Astrocyte of the spinal cord (primary cell): ENCODE measurements around the gene LY6G5C.
A peak's percentile ranks its signal among the peaks of the same experiment; 100 is the strongest.

ENCODE experiments used
- DNase-seq: peaks from one replicate; pipeline ENCODE4 v3.0.0; 2011; ENCODE audit warnings: low read depth, low spot score
- H3K4me3 ChIP-seq: 2 replicates; pipeline ENCODE4 v1.5.1; 2011; ENCODE audit warnings: low read depth, mild to moderate bottlenecking, low read length, moderate library complexity
- in situ Hi-C: cut with HindIII; loops from 2 replicates; pipeline ENCODE4 v1.10.0; 2017; ENCODE audit warnings: low sequenced_read_pairs
- TF ChIP-seq, protein P1 (sequence below): IDR thresholded peaks from 2 replicates; pipeline ENCODE4 v1.5.1; 2012; ENCODE audit warnings: low read depth, mild to moderate bottlenecking, low read length, inconsistent platforms

LY6G5C gene

DNA sequence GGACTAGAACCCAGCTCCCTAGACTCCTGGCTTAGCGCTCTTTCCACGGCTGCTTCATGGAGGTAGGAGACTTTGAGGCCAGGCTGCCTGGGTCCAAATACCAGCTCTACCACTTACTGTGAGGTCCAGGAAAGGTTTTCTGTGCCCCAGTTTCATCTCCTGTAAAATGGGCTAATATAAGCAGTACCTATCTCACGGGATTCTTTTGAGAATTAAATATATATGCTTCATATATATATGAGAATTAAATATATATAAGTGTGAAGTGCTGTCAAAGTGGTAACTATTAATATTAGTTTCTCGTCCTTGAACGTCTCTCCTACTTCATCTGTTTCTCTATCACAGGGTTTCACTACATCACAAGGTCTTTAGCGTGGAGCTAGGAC lies 10.2 kb upstream of the LY6G5C start:
- TF ChIP-seq, protein P1, sequence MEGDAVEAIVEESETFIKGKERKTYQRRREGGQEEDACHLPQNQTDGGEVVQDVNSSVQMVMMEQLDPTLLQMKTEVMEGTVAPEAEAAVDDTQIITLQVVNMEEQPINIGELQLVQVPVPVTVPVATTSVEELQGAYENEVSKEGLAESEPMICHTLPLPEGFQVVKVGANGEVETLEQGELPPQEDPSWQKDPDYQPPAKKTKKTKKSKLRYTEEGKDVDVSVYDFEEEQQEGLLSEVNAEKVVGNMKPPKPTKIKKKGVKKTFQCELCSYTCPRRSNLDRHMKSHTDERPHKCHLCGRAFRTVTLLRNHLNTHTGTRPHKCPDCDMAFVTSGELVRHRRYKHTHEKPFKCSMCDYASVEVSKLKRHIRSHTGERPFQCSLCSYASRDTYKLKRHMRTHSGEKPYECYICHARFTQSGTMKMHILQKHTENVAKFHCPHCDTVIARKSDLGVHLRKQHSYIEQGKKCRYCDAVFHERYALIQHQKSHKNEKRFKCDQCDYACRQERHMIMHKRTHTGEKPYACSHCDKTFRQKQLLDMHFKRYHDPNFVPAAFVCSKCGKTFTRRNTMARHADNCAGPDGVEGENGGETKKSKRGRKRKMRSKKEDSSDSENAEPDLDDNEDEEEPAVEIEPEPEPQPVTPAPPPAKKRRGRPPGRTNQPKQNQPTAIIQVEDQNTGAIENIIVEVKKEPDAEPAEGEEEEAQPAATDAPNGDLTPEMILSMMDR, result no peak
- H3K4me3 ChIP-seq, result no peak overlapping the region
- in situ Hi-C loops, result no loop called here
- no peak for DNase-seq

DNA sequence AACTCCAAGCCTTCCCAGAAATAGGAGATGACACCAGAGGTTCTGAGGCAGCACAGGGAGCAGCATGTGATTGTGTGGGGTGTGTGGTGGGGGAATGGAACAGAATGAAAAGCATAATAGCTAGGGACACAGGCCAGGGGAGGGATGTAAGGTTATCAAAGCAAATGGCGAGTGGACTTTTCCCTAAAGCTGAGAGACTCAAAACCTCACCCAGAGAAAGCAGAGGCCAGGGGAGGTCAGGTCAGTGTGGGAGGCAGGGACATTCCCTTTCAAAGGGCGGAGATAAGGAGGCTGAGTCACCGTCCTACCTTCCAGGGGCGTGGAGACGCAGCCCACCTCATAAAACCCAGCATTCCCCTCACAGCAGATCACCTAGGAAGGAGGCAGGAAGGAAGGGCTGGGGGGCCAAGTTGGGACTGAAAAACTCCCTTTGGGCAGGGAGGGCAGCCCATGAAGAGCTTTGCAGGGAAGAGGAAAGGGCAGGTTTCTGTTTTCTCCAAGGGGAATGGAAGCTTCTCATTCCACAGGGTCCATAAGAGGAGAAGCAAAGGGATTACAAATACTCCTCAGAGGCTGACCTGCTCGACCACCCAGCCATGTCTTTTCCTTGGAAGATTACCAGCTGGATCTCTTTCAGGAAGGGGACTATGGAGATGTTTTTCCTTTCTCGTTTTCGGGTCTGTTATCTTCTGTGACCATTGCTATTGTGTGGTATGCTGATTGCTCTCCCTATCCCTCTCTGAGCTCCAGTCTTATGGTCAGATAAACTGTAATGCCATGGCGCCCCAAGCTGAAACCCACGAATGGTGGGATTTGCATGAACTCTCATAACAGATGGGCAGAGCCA lies 9.6 kb upstream of the LY6G5C start:
- in situ Hi-C loops, result no loop called here

DNA sequence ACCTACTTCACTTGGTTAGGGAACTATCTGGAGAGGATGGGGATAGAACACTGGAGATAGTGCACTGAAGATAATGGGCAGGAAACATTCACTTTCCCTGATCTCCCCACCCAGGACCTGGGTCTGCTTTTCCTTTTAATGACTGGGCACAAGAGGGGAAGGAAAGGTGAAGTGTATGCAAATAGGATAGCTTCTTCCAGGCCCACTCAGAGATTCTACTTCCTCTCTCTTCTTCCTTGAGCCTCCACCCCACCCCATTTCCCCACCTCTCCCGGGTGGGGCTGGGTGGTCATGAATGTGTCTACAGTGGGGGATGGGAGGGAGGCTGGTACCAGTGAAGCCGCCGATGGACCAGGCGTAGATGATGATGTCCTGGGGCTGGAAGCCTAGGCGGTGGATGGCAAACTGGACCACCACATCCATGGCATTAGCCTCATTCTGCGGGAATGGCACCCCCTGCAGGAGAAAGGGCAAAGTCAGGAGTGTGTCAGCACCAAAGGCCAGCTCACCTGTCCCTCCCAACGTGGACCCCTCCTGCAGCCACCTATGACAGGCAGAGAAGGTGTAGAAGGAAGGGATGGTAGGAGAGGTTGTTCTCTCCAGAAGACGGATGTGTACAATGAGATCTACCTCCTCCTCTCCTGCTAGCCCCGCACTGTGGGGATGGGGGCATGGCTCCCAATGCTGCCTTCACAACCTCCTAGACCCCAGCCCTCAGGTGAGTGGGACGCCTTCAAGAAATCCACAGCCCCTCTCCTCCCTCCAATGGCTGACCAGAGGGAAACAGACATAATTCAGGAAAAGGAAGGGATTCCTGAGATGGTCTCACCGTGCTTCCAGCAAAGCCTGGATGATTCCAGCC lies 8.6 kb upstream of the LY6G5C start:
- TF ChIP-seq, protein P1, result peak; percentile 57
- no peak for DNase-seq
- no peak overlapping the region for H3K4me3 ChIP-seq
- in situ Hi-C loops, result no loop called here

More for the DNA sequence above, 9.6 kb upstream of the LY6G5C start:
- TF ChIP-seq, protein P1, result no peak
- DNase-seq, result no peak
- no peak overlapping the region for H3K4me3 ChIP-seq

DNA sequence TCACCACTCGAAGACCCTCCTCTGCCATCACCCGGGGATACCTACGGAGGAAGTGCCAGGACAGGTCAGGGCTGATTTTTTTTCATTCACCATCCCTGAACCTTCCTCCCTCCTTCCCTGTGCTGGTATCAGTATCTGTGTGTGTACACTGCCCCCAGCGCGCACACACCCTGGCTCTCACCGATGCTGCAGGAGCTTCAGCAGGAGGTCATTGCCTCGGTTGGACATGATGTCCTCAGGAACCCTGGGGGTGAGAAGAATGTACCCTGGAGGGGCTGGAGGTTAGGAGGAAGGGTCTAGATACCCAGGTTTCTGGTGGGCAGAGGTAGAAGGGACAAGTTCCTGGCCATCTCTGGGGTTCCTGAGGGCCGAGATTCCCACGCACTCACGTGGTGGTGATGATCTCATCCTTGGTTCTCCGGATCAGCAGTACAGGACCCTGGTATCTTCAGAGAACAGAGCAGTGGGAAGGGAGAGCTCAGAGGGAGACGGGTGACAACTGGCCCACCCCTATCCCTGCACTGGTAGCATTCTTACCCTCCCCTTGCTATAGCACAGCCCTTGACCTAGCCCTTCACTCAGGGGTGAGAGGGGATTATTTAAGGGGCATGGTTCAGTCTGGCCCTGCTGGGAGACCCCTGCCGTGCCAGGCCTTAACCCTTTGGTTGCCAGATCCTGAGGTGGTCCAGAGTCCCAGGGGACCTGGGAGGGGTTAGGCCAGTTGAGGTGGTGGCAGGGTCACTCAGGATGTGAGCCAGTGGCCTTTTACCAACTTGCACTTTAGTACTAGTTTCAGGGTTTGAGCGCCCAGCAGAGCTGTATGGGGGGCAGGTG lies 7.2 kb upstream of the LY6G5C start:
- TF ChIP-seq, protein P1, result no peak
- H3K4me3 ChIP-seq, result no peak overlapping the region
- no peak for DNase-seq
- in situ Hi-C loops, result no loop called here

DNA sequence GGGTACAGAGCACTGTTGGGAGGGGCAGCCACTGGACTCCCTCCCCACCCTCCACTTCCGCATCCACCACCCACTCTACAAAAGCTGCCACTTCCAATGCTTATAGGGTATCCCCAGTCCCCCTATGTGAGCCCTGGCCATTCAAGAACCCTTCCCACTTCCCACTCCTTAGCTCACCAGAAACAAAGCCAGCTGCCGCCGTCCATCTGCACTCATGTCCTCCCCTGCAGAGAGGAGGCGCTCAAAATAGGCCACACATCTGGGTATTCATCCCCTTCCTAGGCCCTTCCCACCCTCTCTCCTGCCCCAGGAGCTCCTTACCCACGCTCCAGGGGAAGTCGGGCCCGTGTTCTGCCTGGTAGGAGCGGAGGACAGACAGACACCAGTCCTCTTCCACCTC lies 6.5 kb upstream of the LY6G5C start:
- DNase-seq, result no peak
- TF ChIP-seq, protein P1, result no peak
- in situ Hi-C loops, result no loop called here
- H3K4me3 ChIP-seq, result no peak overlapping the region

DNA sequence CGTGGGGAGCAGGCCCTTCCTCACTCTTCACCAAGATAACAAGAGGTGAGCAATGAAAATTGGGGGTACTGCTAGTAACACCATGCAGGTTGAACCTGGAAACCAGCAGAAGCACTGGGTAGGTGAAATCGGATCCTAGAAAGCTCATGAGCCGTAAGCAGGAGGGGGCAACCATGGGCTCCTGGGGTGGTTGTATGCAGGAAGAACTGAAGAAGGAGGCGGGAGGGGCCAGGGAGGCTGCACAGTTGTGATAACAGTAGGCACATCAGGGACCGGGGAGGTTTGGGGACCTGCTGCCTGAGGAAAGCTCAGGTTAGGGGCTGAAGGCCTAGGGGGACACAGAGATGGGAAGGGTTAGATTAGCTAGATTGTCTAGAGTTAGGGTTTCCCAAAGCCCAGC lies 5.6 kb upstream of the LY6G5C start:
- no peak overlapping the region for H3K4me3 ChIP-seq
- DNase-seq, result no peak
- TF ChIP-seq, protein P1, result no peak
- in situ Hi-C loops, result no loop called here
